ENCODE measurements around the gene PCGF2.

The PCGF2 gene

DNA sequence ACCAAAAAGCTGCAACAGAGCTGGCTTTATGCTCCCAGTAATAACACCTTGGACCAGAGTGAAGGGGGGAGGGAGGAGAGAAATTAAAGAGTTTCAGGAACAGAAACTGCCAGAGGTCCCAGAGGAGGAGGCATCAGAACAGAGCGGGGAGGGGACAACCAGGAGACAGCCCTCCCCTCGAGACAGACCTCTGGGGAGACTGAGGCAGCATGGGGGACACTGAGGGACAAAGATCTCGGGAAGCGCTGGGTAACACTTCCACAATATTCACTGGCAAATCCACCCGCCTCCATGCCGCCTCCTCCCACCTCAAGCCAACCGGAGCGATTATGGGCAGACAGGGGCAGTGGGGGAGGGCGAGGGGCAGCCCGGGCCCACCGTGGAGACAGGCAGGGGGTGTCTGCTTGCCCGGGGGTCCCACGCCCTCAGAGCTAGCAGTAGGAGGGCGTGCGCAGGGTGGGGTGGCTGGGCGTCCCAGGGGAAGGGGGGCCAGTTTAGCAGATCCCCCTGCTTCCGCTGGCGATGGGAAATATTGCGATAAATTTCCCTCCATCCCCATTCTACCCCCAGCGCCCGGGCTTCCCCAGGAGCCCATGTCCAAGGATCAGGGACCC lies 1.2 kb downstream of the PCGF2 start:
- TF ChIP-seq POLR2AphosphoS5 (IDR thresholded peaks at IDR 0.05; ENCODE audit: low read depth, low read length), result no peak
- no peak for TF ChIP-seq TAF1 (IDR thresholded peaks at IDR 0.05; ENCODE audit: low read depth, low read length)
- no peak for TF ChIP-seq PAX5 (IDR thresholded peaks at IDR 0.05; ENCODE audit: insufficient read depth, low read length, severe bottlenecking)
- no peak for TF ChIP-seq POLR2A (IDR thresholded peaks at IDR 0.05; ENCODE audit: low read depth, low read length)
- no peak for TF ChIP-seq POU2F2 (IDR thresholded peaks at IDR 0.05; ENCODE audit: low read depth, low read length)
- TF ChIP-seq SPI1 (IDR thresholded peaks at IDR 0.05; ENCODE audit: low read depth, low read length), result peak; percentile 87
- no peak for DNase-seq (ENCODE audit: insufficient read length, low spot score)
- FAIRE-seq, result no peak

DNA sequence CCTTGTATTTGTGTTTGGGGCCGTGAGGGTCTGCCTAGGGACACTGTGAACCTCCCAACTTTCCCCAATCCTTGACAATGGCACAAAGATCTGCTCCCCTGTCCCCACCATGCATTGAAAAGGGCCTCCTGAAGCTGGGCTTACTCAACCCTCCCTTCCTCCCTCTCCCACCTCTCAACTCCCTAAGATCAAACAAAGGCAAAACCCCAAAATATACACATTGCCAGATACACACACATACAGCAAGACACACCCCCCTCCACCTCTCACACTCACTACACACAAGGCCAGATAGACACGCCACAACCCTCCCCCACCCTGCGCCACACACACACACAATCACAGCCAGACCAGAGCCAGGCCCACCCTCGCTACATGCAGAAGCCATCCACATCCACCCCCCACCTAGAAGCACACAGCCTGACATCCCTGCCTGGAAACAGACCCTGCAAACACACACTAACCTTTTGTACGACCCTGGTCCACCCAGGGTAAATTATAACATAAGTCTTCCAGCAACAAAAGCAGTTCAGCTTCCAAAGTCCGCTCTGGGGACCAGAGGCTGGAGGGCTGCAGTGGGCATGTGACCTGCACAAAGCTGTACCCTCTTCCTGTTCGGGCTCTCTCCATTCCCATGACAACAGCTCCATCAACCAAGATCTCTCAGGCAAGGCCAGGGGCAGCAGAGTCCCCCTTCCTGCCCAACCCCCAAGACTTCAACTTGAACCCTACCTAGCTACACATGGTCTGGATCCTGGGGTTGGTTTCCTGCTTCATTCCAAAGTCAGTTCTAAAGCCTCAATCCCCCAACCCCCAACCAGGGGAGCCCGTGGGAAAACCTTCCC lies 1.9 kb downstream of the PCGF2 start:
- DNase-seq (ENCODE audit: insufficient read length, low spot score) (no peak), FAIRE-seq (no peak)
- no peak for TF ChIP-seq PAX5 (IDR thresholded peaks at IDR 0.05; ENCODE audit: insufficient read depth, low read length, severe bottlenecking)
- no peak for TF ChIP-seq POLR2A (IDR thresholded peaks at IDR 0.05; ENCODE audit: low read depth, low read length)
- no peak for TF ChIP-seq TAF1 (IDR thresholded peaks at IDR 0.05; ENCODE audit: low read depth, low read length)

DNA sequence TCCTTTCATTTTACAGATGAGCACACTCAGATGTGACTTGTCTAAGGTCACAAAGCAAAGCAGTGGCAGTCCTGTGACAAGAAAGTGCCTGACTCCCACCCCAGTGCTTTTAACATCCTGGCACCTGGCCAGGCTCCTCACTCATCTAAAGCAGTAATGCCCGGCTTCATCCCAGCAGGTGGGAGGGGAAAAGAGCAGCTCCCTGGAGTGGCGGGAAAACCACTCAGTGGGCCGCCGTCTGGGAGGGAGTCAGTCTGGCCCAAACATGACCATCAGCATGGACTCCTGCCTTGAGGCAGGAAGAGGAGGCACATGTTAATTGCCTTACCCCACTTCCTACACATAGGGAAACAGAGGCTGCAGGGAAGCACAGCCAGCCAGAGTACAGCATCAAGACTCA lies 2.6 kb downstream of the PCGF2 start:
- no peak for FAIRE-seq
- no peak for DNase-seq (ENCODE audit: insufficient read length, low spot score)
- no peak for TF ChIP-seq SPI1 (IDR thresholded peaks at IDR 0.05; ENCODE audit: low read depth, low read length)
- TF ChIP-seq POU2F2 (IDR thresholded peaks at IDR 0.05; ENCODE audit: low read depth, low read length), result 0 out of 2 replicates have a peak, but pooled peaks have one; percentile 13
- no peak for TF ChIP-seq POLR2AphosphoS5 (IDR thresholded peaks at IDR 0.05; ENCODE audit: low read depth, low read length)
- TF ChIP-seq POLR2A (IDR thresholded peaks at IDR 0.05; ENCODE audit: low read depth, low read length), result no peak

DNA sequence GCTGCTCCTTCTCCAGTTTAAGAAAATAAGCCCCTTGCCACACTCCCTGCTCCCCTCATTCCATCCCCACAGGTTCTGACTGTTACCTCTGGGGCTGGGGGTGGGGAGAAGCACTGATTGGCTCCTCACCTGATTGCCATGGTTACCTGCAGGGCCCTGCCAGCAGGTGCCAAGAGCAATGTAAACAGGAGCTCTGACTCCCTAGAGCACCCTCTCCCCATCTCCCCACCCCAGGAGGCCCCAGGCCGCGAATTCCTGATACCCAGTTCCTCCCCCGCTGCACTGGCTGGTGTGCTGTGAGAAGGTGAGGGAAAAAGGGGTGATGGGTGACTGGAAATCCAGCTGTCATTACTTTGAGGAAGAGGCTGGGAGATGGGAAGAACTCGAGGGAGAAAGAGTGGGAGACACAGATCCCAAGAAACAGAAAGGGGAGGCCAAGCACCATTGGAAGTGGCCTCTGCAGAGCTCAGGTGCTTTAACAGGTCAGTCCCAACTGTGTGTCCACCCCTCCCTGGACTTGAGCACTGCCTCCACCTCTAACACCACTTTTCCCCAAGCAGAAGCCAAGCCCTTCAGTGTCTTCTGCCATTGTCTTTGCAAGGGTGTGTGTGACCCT lies 4.5 kb downstream of the PCGF2 start:
- DNase-seq (ENCODE audit: insufficient read length, low spot score) (no peak), FAIRE-seq (no peak)
- TF ChIP-seq POLR2A (IDR thresholded peaks at IDR 0.05; ENCODE audit: low read depth, low read length), result no peak
- TF ChIP-seq POU2F2 (IDR thresholded peaks at IDR 0.05; ENCODE audit: low read depth, low read length), result no peak
- TF ChIP-seq SPI1 (IDR thresholded peaks at IDR 0.05; ENCODE audit: low read depth, low read length), result no peak
- no peak for TF ChIP-seq PAX5 (IDR thresholded peaks at IDR 0.05; ENCODE audit: insufficient read depth, low read length, severe bottlenecking)
- no peak for TF ChIP-seq POLR2AphosphoS5 (IDR thresholded peaks at IDR 0.05; ENCODE audit: low read depth, low read length)
- no peak for TF ChIP-seq TAF1 (IDR thresholded peaks at IDR 0.05; ENCODE audit: low read depth, low read length)

DNA sequence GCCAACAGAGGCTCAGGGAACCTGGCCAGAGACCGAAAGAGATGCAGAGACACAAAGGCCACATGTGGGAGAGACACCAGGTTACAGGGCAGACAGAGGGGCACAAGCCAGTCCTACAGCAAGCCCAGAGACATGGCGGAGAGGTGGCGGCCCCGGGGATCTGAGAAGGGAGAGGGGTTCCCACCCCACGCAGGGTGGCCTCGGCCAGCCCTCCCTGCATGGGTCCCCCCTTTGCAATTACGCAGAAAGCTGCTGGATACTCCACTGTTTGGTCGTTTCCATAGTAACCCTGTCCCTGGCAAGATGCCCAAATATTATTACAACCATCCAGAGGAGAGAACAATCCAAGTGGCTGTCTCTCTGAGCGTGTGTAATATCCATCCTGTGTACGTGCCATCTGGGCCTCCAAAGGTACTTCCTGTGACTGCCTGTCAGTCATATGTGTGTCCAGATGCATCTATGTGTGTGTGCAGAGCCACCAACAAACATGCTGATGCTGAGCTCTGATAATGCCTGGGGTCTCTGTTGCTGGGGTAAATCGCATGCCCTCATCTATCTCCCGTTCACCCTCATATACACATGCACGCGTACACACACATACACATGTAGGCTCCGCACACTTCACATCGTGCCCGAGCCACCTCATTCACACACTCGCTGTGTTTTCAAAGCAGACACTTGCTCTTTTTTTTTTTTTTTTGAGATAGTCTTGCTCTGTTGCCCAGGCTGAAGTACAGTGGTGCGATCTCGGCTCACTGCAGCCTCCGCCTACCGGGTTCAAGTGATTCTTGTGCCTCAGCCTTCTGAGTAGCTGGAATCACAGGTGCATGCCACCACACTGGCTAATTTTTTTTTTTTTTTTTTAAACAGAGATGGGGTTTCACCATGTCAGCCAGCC lies 5.5 kb downstream of the PCGF2 start:
- DNase-seq (ENCODE audit: insufficient read length, low spot score) (no peak), FAIRE-seq (no peak)

DNA sequence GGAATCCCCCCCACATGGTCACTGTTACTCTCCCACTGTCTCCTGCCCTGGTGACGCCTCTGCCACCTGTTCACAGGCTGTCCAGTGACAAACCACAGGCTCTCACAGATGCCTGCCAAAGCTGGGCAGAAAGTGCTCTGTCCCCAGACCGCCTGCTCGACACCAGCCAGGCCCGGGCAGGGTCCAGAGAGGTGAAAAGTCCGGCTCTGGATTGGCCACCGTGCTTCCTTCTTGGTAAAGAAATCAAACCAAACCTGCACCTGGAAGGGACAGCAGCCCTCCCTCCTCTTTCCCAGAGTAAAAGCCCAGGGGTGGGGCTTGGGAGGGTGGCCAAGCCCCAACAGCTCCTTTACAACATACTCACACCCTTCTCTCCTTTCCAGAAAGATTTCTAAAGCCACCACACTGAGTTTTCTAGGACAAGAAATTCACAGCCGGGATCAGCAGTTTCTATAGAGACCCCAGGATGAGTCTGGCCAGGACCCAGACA lies 6.2 kb downstream of the PCGF2 start:
- DNase-seq (ENCODE audit: insufficient read length, low spot score) (no peak), FAIRE-seq (no peak)
- TF ChIP-seq SPI1 (IDR thresholded peaks at IDR 0.05; ENCODE audit: low read depth, low read length) (no peak), POLR2AphosphoS5 (IDR thresholded peaks at IDR 0.05; ENCODE audit: low read depth, low read length) (no peak), TAF1 (IDR thresholded peaks at IDR 0.05; ENCODE audit: low read depth, low read length) (no peak), POLR2A (IDR thresholded peaks at IDR 0.05; ENCODE audit: low read depth, low read length) (no peak), PAX5 (IDR thresholded peaks at IDR 0.05; ENCODE audit: insufficient read depth, low read length, severe bottlenecking) (no peak), POU2F2 (IDR thresholded peaks at IDR 0.05; ENCODE audit: low read depth, low read length) (no peak)

More for the DNA sequence above, 5.5 kb downstream of the PCGF2 start:
- TF ChIP-seq POU2F2 (IDR thresholded peaks at IDR 0.05; ENCODE audit: low read depth, low read length) (no peak), POLR2A (IDR thresholded peaks at IDR 0.05; ENCODE audit: low read depth, low read length) (no peak), PAX5 (IDR thresholded peaks at IDR 0.05; ENCODE audit: insufficient read depth, low read length, severe bottlenecking) (no peak), SPI1 (IDR thresholded peaks at IDR 0.05; ENCODE audit: low read depth, low read length) (no peak), POLR2AphosphoS5 (IDR thresholded peaks at IDR 0.05; ENCODE audit: low read depth, low read length) (no peak)

DNA sequence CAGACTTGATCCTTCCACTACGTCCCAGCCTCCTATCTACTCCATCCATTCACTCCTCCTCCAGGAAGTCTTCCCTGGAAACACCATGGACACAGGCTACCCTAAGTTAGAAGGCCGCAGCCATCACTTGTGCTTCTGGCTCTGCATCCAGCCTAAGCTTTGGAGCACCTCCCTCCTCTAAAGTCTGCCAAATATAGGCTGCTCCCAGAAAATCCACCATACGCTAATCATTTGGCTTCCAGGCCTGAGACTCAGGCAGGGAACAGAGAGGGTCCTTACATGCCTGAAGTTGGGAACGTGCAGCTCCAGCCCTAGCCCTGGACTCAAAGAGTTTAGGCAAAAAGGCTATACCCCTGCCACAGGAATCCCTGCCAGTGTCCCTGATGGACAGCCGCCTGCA lies 6.7 kb downstream of the PCGF2 start:
- DNase-seq (ENCODE audit: insufficient read length, low spot score), result no peak
- TF ChIP-seq POLR2A (IDR thresholded peaks at IDR 0.05; ENCODE audit: low read depth, low read length) (no peak), SPI1 (IDR thresholded peaks at IDR 0.05; ENCODE audit: low read depth, low read length) (no peak), POLR2AphosphoS5 (IDR thresholded peaks at IDR 0.05; ENCODE audit: low read depth, low read length) (no peak), POU2F2 (IDR thresholded peaks at IDR 0.05; ENCODE audit: low read depth, low read length) (no peak)
- FAIRE-seq, result no peak

DNA sequence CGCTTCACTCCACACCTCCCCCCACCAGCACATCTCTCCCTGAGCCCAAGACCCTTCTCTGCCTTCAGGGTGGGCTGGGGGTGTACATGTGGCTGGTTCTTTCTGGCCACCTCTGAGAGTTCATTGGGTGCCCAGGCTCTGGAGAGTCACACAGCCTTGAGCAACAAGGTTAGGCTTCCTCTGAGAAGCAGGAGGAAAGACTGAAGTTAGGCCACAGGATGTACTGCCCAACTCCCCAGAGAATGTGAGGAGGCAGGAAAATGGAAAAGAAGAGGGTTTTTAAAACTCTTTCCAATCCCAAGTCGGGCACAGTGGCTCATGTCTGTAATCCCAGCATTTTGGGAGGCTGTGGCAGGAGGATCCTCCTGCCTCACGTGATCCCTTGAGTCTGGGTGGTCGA lies 7.3 kb downstream of the PCGF2 start:
- no peak for DNase-seq (ENCODE audit: insufficient read length, low spot score)
- no peak for FAIRE-seq
- TF ChIP-seq TAF1 (IDR thresholded peaks at IDR 0.05; ENCODE audit: low read depth, low read length) (no peak), POLR2AphosphoS5 (IDR thresholded peaks at IDR 0.05; ENCODE audit: low read depth, low read length) (no peak), PAX5 (IDR thresholded peaks at IDR 0.05; ENCODE audit: insufficient read depth, low read length, severe bottlenecking) (no peak), POLR2A (IDR thresholded peaks at IDR 0.05; ENCODE audit: low read depth, low read length) (no peak), POU2F2 (IDR thresholded peaks at IDR 0.05; ENCODE audit: low read depth, low read length) (no peak), SPI1 (IDR thresholded peaks at IDR 0.05; ENCODE audit: low read depth, low read length) (no peak)

DNA sequence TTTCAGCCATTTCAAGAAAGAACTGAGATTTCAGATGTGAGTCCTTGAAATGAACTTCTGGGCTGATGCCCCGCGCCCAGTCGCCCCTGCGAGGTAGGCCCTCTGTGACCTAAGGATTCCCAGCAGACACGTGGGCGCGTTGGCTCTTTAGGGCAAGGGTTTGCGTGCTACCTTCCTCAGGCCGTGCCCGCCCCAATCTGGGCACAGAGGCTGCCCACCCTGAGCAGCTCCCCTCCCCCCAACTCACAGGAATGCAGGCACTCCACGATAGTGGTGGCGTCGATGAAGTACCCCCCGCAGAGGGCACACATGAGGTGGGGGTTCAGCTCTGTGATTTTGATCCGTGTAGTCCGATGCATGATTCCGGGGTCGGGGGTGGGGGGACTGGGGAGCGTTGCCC lies 8.1 kb downstream of the PCGF2 start:
- FAIRE-seq (no peak), DNase-seq (ENCODE audit: insufficient read length, low spot score) (no peak)
- TF ChIP-seq POLR2A (IDR thresholded peaks at IDR 0.05; ENCODE audit: low read depth, low read length), result no peak
- TF ChIP-seq PAX5 (IDR thresholded peaks at IDR 0.05; ENCODE audit: insufficient read depth, low read length, severe bottlenecking), result no peak
- no peak for TF ChIP-seq POLR2AphosphoS5 (IDR thresholded peaks at IDR 0.05; ENCODE audit: low read depth, low read length)
- no peak for TF ChIP-seq POU2F2 (IDR thresholded peaks at IDR 0.05; ENCODE audit: low read depth, low read length)
- no peak for TF ChIP-seq SPI1 (IDR thresholded peaks at IDR 0.05; ENCODE audit: low read depth, low read length)
- TF ChIP-seq TAF1 (IDR thresholded peaks at IDR 0.05; ENCODE audit: low read depth, low read length), result no peak

All from GM12891 (cell line).